Testis (tissue), 2 donors: Measurements from ENCODE around the gene PFKFB3.

Source experiments
- POLR2A ChIP-seq: fragments of 450-650 bp; IDR thresholded peaks from one replicate; pipeline ENCODE4 v1.6.1; 2017; ENCODE audit warnings: antibody characterized with exemption, mild to moderate bottlenecking, moderate library complexity
- TF ChIP-seq, protein P1 (sequence below), 3 experiments: fragments of 450-650 bp in 2 of 3; fragments of 200-600 bp in 1 of 3; sonication (generic) in 1 of 3; IDR thresholded peaks; one replicate each; pipeline ENCODE4 v1.5.1; 2016 to 2019; ENCODE audit warnings: antibody characterized with exemption in 3 of 3, mild to moderate bottlenecking in 2 of 3, moderate library complexity in 1 of 3

DNA sequence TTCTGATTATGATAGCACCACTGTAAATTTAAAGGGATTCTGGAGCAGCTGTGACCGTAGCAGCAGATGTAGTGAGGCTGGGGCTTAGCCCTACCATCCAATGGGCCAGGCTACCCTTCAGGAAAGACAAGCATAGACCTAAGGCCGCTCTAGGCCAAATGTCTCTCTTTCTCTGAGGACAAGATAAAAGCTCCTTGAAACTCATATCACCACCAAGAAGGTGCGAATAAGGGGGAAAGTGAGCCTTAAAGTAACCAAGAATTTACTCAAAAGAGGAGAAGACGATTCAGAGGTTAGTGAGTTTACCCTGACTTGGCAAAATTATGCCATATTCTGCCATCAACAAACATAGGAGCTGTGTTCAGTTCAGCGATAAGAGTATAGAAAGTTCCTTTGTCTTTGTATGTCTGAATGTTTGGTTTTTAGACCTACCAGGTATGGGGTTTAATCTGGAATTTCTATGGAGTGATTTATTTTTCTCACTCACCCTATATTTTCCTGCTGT lies 79.8 kb downstream of the PFKFB3 start:
- no peak for TF ChIP-seq POLR2A
- TF ChIP-seq, protein P1, sequence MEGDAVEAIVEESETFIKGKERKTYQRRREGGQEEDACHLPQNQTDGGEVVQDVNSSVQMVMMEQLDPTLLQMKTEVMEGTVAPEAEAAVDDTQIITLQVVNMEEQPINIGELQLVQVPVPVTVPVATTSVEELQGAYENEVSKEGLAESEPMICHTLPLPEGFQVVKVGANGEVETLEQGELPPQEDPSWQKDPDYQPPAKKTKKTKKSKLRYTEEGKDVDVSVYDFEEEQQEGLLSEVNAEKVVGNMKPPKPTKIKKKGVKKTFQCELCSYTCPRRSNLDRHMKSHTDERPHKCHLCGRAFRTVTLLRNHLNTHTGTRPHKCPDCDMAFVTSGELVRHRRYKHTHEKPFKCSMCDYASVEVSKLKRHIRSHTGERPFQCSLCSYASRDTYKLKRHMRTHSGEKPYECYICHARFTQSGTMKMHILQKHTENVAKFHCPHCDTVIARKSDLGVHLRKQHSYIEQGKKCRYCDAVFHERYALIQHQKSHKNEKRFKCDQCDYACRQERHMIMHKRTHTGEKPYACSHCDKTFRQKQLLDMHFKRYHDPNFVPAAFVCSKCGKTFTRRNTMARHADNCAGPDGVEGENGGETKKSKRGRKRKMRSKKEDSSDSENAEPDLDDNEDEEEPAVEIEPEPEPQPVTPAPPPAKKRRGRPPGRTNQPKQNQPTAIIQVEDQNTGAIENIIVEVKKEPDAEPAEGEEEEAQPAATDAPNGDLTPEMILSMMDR (IDR thresholded peaks at IDR 0.05), result no peak
